Peyer's patch (tissue), 4 donors: ENCODE results near the gene HGFAC. TPM values are rescaled to one million over a fixed set of nuclear protein-coding genes. Genes with fewer than 3 reads are reported as not detected.

ENCODE experiments used
- DNase-seq, 3 donors: peaks; one replicate each; pipeline ENCODE4 v3.0.0-alpha.2; 2017 to 2019
- H3K27ac ChIP-seq, 4 donors: fragments of 200-600 bp; sonication (generic); one replicate each; pipeline ENCODE4 v1.5.1; 2016 to 2019
- H3K27me3 ChIP-seq, 2 donors: fragments of 200-600 bp; sonication (generic); one replicate each; pipeline ENCODE4 v1.5.1; 2019
- H3K36me3 ChIP-seq, 3 donors: fragments of 200-600 bp; sonication (generic); one replicate each; pipeline ENCODE4 v1.5.1; 2016 to 2019
- H3K4me1 ChIP-seq, 4 donors: fragments of 200-600 bp; sonication (generic); one replicate each; pipeline ENCODE4 v1.5.1; 2016 to 2019
- H3K4me3 ChIP-seq, 4 donors: fragments of 200-600 bp; sonication (generic); 1 replicate in 3 of 4; 2 replicates in 1 of 4; pipeline ENCODE4 v1.5.1; 2016 to 2019; ENCODE audit warnings: mild to moderate bottlenecking in 1 of 4
- H3K9me3 ChIP-seq, 4 donors: fragments of 200-600 bp; sonication (generic); one replicate each; pipeline ENCODE4 v1.5.1; 2016 to 2019; ENCODE audit warnings: mild to moderate bottlenecking in 1 of 4
- CTCF ChIP-seq, 6 experiments: fragments of 450-650 bp in 4 of 6; fragments of 200-600 bp in 2 of 6; sonication (generic) in 1 of 6; IDR thresholded peaks; one replicate each; pipeline ENCODE4 v1.5.1; 2017 to 2019; ENCODE audit warnings: antibody characterized with exemption in 6 of 6, mild to moderate bottlenecking in 3 of 6, moderate library complexity in 1 of 6
- POLR2A ChIP-seq, 2 donors: fragments of 450-650 bp; IDR thresholded peaks; one replicate each; pipeline ENCODE4 v1.5.1; 2017; ENCODE audit warnings: antibody characterized with exemption in 2 of 2, mild to moderate bottlenecking in 2 of 2, moderate library complexity in 2 of 2
- total RNA-seq, 4 donors: library from RNA; depleted of rRNA; stranded (reverse); fragments of >200 nt; gene quantifications; one replicate each; pipeline ENCODE4 v1.1.0, GENCODE V29; 2016

Gene HGFAC
- total RNA-seq, 4 donors from 2014 or later, result not detected

- no peak for DNase-seq
- H3K27me3 ChIP-seq, result peaks cover 0 to 7% of the 10 kb centered on the region in 2 donors
- H3K9me3 ChIP-seq, result no peaks in the 10 kb centered on the region
- TF ChIP-seq CTCF (IDR thresholded peaks at IDR 0.05) (no peak), POLR2A (IDR thresholded peaks at IDR 0.05) (no peak)
- no peaks in the 10 kb centered on the region for H3K4me1 ChIP-seq
- H3K4me3 ChIP-seq, result no peak overlapping the region
- H3K27ac ChIP-seq, result no peak overlapping the region
- H3K36me3 ChIP-seq, result no peaks in the 10 kb centered on the region
Observed at GRCh38 chr4:3492741-3493719, 51.3 kb downstream of the HGFAC start.

GRCh38 chr4:3493720-3494461 lies 52.1 kb downstream of the HGFAC start:
- no peaks in the 10 kb centered on the region for H3K36me3 ChIP-seq
- DNase-seq, result no peak
- H3K4me1 ChIP-seq, result no peaks in the 10 kb centered on the region
- no peaks in the 10 kb centered on the region for H3K9me3 ChIP-seq
- peaks cover 0 to 7% of the 10 kb centered on the region in 2 donors for H3K27me3 ChIP-seq
- TF ChIP-seq POLR2A (IDR thresholded peaks at IDR 0.05), result no peak
- TF ChIP-seq CTCF (IDR thresholded peaks at IDR 0.05), result no peak
- no peak overlapping the region for H3K4me3 ChIP-seq
- H3K27ac ChIP-seq, result no peak overlapping the region

- no peak overlapping the region for H3K4me3 ChIP-seq
- peaks cover 0 to 7% of the 10 kb centered on the region in 2 donors for H3K27me3 ChIP-seq
- H3K9me3 ChIP-seq, result no peaks in the 10 kb centered on the region
- no peak overlapping the region for H3K27ac ChIP-seq
- H3K4me1 ChIP-seq, result no peaks in the 10 kb centered on the region
- no peak for TF ChIP-seq CTCF (IDR thresholded peaks at IDR 0.05)
- no peak for TF ChIP-seq POLR2A (IDR thresholded peaks at IDR 0.05)
- DNase-seq, result no peak
- H3K36me3 ChIP-seq, result no peaks in the 10 kb centered on the region
Observed at GRCh38 chr4:3494462-3494871, 52.7 kb downstream of the HGFAC start.

DNA sequence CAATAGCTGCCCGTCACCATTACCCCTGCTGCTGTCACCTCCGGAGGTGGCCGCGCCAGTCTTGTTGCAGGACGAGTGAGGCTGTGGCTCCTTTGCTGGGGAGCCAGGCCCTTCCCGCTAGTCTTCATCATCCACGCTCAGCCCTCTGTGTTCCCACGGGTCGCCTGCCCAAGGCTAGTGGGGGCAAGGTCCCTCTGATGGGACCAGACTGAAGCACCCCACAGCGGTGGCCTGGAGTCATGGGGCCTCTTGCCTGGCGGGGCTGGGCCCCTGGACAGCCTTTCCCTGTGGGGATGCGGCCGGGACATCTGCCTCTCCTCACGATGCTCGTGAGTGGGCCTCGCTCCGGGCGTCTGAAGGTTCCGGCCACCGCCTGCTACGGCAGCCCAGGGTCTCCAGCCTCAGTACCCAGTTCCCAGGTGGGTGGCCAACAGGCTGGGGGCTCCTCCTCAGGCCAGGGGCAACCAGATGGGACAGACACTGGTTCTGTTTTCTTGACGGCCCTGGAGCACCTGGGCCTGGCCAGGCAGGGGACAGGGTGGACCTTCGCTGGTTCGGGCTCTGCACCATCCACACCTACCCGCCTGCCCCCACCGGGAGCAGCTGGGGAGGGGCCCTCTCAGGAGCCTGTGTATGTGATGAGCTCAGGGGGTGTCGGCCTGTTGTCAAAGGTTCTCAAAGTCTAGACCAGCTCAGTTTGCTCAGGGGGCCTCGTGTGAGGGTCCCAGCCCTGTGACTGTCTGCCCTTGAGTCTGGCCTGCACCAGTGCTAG lies 53.6 kb downstream of the HGFAC start:
- no peak overlapping the region for H3K27ac ChIP-seq
- DNase-seq, result no peak
- peaks cover 0 to 3% (median 0%) of the 10 kb centered on the region in 3 donors for H3K36me3 ChIP-seq
- no peaks in the 10 kb centered on the region for H3K4me1 ChIP-seq
- H3K9me3 ChIP-seq, result no peaks in the 10 kb centered on the region
- no peak overlapping the region for H3K4me3 ChIP-seq
- H3K27me3 ChIP-seq, result peaks cover 0 to 7% of the 10 kb centered on the region in 2 donors
- TF ChIP-seq POLR2A (IDR thresholded peaks at IDR 0.05), result no peak
- TF ChIP-seq CTCF (IDR thresholded peaks at IDR 0.05), result no peak

GRCh38 chr4:3496021-3496420 lies 54.3 kb downstream of the HGFAC start:
- Histone ChIP-seq H3K4me1 (no peaks in the 10 kb centered on the region), H3K27ac (no peak overlapping the region), H3K27me3 (peaks cover 0 to 7% of the 10 kb centered on the region in 2 donors), H3K9me3 (no peaks in the 10 kb centered on the region), H3K4me3 (no peak overlapping the region), H3K36me3 (peaks cover 0 to 3% (median 0%) of the 10 kb centered on the region in 3 donors)
- no peak for TF ChIP-seq POLR2A (IDR thresholded peaks at IDR 0.05)
- no peak for TF ChIP-seq CTCF (IDR thresholded peaks at IDR 0.05)
- no peak for DNase-seq
